Stimulated activated CD8-positive, alpha-beta memory T cell treated with anti-CD3 and anti-CD28 coated beads, Interleukin-12 subunit alpha, Interleukin-12 subunit beta, amount 100 ng/mL, for 24 hours (primary cell): ENCODE results near the gene SUPT6H.

Experiments used
- DNase-seq: peaks from one replicate; pipeline ENCODE4 v3.0.0-alpha.2; 2020; ENCODE audit errors: extremely low read depth

The SUPT6H gene

DNA sequence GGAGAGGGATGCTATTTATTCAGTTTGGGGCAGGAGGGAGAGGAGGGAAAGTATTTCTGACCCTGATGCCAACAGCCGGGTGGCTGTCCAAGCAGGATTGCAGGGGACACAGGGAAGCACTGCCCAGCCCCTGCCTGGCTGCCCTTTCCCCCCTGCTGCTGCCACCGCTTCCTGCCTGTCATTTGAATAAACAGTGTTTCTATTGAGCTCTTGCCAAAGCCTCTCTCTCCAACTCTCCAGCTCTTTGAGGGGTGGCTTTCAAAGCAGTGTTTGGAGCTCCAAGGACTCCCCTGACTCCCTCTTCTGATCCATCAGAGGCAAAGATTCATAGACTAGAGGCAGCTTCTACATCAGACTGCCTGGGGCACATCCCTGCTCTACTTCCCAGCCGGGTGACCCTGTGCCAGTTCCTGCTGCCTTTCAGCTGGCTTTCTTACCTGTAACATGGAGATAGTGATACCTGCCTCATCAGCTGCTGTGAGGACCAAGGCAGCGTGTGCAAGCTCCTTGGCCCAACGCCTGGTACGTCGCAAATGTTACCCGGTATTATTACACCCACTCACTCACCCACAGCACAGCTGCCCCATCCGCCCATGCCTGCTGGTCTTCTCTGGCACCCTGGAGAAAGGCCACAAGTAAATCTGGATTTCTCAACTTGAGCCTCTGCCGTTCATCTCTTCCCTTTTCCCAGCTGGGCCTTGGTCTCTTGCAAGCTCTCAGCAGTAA is 40.2 kb downstream of the SUPT6H start:
- DNase-seq, result no peak

DNA sequence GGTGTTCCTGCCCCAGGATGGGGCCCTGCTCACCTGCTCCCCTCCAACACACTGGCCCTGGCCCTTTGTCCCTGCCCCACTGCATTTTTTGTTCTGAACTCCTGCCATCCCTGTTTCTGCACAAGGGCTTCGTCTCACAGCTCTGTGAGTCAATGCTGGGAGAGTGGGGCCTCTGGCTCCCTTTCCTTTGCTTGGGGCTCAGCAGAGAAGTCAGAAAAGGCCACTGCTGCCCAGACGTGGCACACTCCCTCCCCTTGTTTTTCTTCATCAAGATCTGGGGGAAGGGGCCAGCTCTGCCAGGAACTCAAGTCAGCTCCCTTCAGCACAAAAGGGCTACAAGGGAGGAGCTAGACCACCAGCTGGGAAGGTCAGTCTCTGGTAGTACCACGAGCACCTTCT is 40.7 kb downstream of the SUPT6H start:
- no peak for DNase-seq

DNA sequence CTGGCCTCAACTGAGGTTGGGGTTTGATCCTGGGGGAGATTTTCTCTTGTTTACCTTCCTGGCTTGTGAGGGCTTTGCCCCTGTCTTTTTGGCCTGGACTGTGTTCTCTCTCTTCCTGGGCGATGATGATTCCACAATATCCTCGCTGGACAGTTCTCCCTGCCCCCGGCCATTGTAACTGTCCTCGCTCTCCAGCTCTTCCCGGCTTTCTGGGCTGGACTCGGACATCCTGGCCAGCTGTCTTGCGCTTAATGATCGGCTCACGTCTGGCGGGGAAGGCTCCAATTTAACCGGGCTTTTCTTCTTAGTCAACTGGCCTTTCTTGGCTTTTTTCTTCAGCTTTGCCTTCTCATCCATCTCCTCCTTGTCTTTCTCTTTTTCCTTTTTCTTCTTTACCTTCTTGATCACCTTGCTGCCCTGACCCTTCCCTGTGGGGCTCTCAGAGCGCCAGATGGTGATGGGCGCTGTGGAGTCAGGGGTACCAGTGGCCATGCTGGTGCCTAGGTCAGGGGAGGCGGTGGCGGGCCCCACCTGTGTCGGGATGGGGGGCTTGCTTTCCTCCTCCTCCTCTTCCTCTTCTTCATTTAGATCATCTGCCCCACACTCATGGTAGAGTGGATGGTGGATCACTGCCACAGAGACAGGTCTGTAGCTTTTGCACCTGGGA is 41.7 kb downstream of the SUPT6H start:
- no peak for DNase-seq

DNA sequence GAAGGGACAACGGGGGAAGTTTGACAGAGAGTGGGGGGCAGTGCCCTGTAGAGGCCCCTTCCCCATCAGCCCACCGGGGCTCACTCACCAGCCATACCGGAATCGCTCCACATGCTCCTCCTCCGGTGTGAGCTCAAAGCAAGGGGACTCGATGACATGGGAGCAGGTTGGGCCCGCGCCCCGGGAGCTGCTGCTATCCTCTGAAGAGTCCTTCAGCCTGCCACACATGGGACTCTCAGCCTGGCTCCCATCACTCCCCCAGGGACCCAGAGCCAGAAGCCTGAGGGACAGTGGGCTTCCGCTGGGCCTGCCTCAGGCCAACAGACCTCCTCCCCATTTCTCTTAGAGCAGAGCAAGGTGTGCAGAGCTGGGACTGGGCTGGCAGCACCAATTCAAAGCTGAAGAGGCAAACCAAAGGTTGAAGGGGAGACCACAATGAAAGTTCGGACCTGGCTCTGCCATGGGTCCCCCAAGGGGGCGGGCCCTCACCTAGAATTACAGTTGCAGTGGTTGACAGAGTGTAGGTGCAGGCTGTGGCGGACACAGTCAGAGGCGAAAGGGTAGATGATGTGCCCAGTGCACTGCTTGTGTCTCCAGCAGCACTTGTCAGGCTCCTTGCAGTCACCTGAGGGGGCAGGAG is 42.3 kb downstream of the SUPT6H start:
- no peak for DNase-seq

DNA sequence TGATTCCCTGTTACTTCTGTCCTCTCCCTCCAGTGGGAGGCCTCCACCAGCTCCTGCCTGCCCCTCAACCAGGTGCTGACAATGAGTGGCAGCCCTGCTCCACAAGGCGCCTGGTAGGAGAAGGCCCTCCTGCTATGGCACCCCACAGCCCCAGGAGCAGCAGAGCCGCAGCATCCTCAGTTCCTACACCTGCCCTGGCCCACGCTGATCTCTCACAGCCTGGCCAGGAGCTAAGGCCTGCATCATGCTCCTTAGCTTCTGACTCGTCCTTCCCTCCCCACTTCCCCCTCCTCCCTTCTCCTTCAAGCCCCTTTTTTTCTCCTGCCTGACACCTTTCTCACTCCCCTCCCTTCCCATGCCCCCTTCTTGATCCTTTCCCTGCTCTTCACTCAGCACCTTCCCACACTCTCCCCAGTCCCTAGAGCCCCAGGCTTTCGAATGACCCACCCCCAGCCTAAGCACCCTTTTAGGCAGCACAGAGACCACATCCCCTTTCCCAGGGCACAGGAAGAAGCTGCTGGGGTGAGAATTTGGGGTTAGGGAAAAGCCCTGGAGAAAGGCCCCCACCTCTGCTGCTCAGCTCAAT is 43.2 kb downstream of the SUPT6H start:
- no peak for DNase-seq

DNA sequence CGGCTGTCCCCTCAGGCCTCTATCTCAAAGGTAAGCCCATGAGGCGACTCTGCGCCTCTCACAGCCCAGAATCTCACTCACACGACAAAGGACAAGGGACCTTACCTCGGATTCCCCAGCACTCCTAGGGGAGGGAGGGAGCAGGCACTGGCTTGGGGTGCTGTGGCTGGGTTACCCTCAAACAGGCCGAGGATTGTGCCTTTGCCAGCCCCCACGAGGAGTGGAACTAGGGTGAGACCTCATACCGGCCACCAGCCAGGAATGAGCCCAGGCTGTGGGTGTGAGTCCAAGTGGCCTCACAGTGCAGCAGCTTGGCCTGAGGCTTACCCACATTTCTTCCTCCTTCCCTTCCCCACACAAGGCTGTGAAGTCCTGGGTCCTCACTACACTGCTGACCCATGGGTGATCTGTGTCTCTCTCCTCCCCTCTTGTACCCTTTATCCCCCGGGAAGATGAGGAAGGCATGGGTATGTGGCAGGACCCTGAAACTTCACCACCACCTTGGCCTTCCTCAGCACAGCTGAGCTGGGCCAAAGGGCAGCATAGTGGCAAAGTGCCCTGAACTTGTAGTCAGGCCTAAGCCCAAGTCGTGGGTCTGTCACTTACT is 43.8 kb downstream of the SUPT6H start:
- no peak for DNase-seq

DNA sequence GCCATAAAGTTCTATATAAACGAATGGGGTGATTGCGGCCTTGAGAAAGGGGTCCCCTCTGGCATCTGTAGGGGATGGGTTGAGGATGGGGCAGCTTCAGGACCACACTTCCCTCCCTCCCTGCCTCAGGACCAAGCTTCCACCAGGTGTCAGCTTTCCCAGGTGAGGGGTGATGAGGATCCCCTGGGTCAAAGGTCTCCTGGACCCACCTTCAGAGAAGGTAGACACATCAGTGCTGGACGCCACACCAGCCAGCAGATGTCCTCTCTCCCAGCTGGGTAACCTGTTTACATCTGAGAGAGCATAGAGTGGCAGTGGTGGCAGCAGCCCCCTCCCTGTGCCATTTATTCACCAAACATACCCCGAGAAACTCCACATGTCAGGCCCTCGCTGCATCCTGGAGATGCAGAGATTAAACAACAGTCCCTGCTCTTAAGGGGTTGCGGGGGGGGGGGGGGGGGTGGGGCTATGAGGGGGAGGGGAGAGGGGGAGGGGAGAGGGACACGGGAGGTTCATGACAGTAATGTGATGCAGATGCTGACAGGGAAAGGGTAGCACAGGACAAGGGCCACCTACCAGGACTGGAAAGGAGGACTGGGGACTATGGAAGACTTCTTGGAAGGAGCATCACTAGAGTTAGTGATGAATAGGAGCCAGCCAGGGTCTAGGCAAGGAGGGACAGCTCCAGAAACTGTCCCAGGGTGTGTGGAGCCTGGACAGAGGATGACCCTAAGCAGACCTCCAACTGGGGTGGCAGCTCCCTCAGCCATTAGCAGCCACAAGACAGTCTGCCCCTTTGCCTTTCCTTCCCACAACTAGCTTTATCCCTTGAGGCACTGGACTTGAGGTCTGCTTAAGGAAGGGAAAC is 44.7 kb downstream of the SUPT6H start:
- DNase-seq, result no peak

DNA sequence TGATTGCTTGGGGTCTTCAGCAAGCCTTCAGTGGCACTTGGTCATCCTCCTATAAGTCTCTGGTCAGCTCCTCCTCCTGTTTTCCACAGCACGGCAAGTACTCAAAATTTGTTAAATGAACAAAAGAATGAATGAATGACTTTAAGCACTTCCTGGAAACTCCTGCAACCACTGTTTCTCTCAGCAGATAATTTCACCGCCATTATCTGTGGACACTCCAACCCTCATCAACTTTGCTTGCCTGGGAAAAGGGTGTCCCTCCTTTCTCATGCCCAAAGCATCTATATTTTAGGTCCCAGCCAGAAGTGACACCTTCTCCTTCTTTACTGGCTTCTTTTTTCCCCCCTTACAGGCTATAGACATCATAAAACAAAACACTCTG is 45.3 kb downstream of the SUPT6H start:
- no peak for DNase-seq

DNA sequence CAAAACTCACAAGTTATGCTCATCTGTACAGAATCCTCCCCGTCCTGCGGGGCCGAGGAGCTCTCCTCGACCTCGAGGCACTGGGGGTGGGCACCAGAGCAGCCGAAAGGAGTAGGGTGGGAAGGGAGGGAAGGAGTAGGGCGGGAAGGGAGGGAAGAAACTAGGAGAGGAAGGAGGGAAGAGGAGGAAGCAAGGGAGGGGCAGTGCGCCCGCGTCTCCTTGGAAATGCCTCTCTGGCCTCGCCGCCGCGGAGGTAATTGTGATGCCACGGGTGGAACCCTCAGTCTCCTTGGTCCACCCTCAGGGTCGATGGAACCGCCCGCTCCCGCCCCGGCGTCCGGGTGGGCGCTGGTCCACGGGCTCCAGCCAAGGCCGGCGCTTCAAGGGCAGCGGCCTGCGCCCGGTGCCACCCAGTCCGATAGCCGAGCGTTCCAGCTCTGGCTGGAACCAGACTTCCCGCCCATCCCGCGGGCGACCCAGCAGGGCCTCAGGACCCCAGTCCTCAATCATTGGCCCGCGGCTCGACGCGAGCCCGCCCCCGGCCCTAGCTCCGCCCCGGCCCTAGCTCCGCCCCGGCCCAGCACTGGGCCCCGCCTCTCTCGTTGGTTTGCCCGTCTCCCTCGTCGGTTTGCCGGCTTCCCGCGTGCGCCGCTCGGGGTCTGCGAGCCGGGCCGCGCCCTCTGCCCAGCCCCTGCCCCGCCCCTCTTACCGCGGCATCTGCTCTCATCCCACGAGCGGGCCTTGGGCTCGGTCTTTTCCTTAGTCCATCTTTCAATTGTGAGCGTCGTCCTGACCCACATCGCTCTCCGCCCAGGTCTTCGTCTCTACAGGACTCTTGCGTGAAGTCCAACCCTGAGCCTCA is 49.1 kb downstream of the SUPT6H start:
- DNase-seq, result no peak

DNA sequence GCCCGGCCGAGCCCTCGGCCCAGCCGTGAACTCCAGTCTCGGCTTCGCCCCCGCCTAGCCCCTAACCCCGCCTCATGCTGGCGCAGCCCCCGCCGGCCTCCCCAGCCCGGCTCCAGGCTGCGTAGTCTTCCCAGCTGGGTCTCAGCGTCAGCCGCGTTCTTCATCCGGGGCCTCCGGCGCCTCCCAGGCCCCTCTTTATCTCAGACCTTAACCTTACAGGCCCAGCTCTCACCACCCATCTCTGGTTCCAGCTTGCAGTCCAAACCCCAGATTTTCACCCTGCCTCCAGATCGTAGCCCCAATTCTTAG is 49.7 kb downstream of the SUPT6H start, which contains the start of gene PROCA1:
Gene PROCA1 (minus strand): TSS at position 166 of the 309 bp plus-strand sequence. CDS start 228 bp downstream, outside the sequence.
- no peak for DNase-seq

DNA sequence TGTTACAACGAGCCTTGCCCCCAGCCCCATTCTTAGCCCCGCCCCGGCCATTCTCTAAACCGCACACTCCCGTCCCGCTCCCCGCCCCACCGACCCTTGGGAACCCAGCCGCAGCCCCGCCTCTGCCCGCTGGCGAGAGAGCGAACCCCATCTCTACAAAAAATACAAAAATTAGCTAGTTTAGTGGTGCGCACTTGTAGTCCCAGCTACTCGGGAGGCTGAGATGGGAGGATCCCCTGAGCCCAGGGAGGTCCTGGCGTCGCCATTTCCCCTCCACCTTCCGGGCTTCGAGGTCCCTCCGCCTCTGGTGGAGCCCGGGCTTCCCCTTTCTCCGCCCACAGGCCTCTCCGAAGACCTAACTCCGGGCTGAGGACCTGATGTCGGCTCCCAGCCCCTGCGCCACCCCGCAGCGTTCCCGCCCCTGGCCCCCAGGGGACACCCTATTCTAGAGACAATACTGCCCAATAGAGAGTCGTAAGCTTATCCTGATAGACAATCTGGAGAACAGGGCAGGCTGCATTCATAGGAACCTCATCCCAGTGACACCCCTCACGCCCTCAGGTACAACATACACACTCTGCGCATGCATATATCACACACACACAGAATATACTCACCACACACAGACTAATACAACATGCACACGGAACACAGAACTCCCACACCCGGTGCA is 50.2 kb downstream of the SUPT6H start:
- DNase-seq, result no peak

DNA sequence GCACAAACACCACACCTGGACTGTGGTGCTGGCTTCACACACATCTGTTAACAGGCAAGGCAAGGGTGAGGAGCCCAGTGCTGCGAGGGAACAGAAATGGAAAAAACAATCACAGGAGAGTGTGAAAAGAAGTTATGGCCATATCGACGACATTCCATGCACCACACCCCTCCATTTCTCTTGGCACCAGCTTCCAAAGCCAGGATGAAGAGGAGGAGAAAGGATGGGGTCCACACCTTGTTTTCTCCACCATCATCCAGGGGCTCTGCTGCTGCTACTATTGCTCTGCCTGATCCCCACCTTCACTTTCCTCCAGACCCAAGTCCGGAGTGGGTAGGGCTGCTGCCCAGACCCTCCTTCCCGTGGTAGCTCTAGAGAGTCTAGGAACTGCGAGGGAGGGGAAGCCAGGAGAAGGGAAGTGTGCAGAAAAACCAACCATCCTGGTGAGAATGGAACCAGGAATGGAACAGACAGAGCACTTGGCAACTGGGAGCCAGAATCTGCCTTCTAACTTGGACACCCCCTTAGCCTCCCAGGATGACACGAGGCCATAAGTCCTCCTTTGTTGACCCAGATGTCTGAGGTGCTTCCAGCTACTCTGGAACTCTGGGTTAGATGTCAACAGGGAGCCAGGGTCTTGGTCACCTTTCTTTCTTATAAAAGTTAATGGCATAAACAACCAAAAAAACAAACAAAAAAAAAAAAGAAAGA is 50.9 kb downstream of the SUPT6H start:
- no peak for DNase-seq

DNA sequence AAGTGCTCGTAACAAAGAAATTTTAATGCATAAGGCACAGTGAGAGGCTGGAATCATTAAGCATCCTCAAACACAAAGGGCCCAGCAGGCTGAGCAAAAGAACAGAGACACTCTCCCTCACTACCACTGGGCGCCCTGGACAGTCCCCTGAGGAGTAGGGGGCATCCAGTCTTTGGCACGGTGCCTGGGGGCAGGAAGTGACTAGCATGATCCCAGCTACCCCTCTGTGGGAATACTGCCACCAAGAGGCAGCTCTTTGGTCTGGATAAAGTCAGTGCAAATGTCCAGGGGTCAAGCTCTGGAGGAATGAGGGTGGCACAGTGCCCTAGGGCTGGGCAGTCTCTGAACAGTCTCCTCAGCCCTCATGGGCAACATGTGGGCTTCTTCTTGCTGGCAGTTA is 52.3 kb downstream of the SUPT6H start:
- no peak for DNase-seq

DNA sequence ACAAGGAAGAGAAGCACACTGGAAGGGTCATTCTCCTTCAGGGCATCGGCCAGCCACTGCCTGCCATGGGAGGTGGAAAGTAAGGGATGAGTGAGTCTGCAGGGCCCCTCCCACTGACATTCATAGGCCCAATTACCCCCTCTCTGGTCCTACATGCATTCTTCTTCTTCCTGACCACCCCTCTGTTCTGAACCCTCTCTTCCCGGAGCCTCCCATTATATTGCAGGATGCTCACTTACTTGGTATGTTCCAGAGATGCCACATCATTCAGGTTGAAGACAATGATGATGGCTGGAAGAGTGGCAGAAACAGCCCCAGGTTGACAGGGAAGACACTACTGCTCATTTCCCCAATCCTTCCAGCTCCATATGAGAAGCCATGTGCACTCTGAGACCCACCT is 53.2 kb downstream of the SUPT6H start:
- DNase-seq, result no peak

DNA sequence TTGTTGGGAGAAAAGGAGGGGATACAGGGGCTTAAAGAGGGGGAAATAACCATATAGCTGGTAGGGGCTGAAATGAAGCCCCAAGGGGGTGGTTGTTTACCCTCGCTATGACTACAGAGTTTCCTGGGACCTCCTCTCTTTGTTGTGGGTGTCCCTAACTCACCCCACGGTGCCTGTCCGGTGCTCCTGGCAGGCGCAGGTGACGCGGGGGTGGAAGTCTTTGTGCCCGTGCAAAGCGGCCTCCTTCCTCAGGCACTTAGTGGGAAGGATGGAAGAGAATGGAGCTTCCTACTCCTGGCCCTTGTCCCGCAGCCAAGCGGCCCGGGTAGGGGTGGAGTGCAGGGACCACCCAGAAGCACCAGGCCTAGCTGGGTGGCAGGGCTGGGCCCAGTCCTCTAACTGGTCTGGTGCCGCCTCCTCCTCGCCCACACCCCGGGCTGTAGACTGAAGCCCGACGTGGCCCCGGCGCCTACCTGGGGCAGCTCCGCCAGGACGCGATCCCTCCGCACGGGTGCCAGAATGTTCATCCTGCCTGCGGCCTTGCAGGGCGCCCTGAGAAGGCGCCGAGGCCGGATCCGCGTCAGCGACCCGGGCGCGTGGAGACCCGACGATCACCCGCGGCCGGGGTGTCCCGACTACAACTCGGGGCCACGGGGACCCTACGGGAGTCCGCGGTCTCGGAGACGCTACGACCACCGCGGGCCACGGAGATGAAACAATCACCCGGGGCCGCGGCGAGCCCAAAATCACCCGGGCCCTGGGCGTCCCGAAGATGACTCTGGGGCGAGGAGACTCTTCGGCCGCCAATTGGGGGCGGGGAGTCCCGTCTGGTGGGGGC is 55.0 kb downstream of the SUPT6H start:
- no peak for DNase-seq

DNA sequence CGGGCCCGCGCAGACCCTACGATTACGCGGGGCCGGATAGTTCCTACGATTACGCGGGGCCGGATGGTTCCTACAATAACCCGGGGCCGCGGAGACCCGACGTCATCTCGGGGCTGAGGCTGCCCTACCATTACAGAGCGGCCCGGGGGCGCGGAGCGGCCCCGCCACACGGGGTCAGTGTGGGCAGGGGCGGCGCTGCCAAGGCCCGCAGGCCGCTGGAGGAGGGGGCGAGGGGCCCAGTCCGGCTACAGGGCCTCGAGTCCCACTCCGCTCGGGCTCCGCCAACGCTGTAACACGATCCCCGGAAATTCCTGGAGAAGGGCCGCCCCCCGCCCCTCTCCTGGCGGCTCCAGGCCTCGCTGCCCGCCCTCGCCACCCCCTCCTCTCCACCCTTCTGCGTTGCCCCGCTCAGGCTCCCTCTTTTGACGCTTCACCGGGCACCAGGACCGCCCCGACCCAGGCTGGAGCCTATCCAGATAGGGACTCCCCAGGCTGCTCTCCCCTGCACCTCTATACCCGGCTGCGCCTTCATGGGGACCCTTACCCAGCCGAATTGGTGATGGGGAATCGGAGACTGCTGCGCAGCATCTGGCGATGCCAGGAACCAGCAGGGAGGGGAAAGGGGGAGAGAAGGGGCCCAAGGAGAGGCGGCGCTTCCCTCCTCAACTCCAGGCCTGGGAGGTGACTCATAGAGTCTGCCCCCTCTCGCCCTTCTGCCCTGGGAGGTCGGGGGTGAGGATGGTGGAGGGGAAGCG is 55.8 kb downstream of the SUPT6H start, which contains the start of gene RAB34:
Gene RAB34 (minus strand): TSS at position 291 of the 755 bp plus-strand sequence. CDS start 602 bp downstream, outside the sequence.
- no peak for DNase-seq

DNA sequence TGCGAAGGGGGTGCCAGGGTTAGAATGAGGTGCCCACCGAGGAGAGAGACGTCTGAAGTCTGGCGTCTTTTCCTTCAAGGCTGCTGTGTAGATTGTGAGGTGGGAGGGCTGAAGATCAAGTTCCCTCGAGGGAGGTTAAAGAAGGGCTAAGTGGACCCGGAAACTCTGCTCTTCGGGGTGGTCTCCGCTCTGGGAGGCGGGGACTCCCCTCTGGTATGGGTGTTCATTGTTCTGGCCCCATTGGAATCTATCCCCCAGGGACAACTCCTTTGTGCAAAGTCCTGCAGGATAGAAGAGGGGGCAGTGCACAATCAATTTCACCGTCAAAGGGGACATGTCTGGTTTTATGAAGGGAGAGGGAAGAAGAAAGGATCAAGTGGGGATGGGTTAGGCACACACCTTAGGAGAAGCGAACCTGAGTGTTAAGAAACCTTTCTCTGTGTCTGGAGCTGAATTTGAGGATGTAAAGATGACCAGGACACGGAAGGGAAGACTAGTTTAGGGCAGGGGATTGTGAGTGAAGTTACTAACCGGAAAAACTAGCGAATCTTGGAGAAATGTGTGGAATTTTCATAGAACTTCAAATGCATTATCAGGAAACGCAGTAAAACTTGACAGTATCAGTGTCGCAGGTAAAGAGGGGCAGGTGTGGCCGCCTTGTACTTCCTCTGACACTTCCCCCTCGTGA is 56.5 kb downstream of the SUPT6H start:
- DNase-seq, result no peak
